ENCODE results near the gene LEAP2.

Gene LEAP2

GRCh38 chr5:132868754-132869153 lies 4.7 kb upstream of the LEAP2 start:
- Histone ChIP-seq H3K4me3 (ENCODE audit: insufficient read depth, low read length, poor library complexity, severe bottlenecking) (no peak overlapping the region), H2AFZ (ENCODE audit: low read depth, low read length, severe bottlenecking) (no peak overlapping the region), H3K9ac (ENCODE audit: low read length) (no peak overlapping the region), H3F3A (ENCODE audit: insufficient read depth) (peaks cover 6% of the 10 kb centered on the region; the same call in 1 of the 2 replicates), H3K27ac (ENCODE audit: low read depth, low read length) (no peak overlapping the region), H3K79me2 (ENCODE audit: insufficient read depth, low read length) (peaks cover 13% of the 10 kb centered on the region), H3K9me2 (replicated peaks; ENCODE audit: insufficient read depth, low read length) (no peaks in the 10 kb centered on the region), H3K36me3 (ENCODE audit: low read length) (0 out of 2 replicates have a peak, but pooled peaks cover 2% of the 10 kb centered on the region), H3K4me2 (ENCODE audit: low read depth, low read length, poor library complexity, severe bottlenecking) (no peak overlapping the region), H3K9me3 (ENCODE audit: insufficient read depth, low read length) (no peaks in the 10 kb centered on the region), H4K20me1 (ENCODE audit: low read depth, low read length) (no peaks in the 10 kb centered on the region), H3K27me3 (ENCODE audit: low read length) (no peaks in the 10 kb centered on the region)
- TF ChIP-seq EZH2phosphoT487 (conservative IDR thresholded peaks at IDR 0.05; ENCODE audit: low read length) (no peak), CTCF (IDR thresholded peaks at IDR 0.05; ENCODE audit: insufficient read depth, low read length, poor library complexity, severe bottlenecking) (no peak)

DNA sequence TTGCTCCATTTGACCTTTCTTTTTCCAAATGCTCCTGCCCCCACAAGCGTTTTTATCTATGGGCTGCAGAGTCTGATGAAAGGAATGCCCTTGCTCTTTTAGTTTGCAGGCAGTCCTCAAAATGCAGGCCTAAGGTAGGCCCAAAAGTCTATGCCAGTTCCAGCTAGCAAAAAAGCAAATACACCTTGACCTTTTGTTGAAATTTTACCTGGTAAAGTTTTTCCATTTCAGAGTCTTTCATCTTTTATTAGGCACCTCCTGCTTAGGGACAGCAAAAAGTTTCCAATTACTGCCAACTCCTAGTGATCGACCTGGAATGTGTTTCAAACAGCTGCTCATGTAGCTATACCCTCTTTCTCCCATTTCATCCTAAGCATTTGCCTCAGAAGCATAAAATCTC lies 2.7 kb upstream of the LEAP2 start:
- Histone ChIP-seq H3K9me2 (replicated peaks; ENCODE audit: insufficient read depth, low read length) (no peaks in the 10 kb centered on the region), H2AFZ (ENCODE audit: low read depth, low read length, severe bottlenecking) (no peak overlapping the region), H3K4me2 (ENCODE audit: low read depth, low read length, poor library complexity, severe bottlenecking) (no peak overlapping the region), H3K9me3 (ENCODE audit: insufficient read depth, low read length) (no peaks in the 10 kb centered on the region), H3K4me3 (ENCODE audit: insufficient read depth, low read length, poor library complexity, severe bottlenecking) (no peak overlapping the region), H3F3A (ENCODE audit: insufficient read depth) (peaks cover 6% of the 10 kb centered on the region; the same call in 1 of the 2 replicates), H3K79me2 (ENCODE audit: insufficient read depth, low read length) (peaks cover 13% of the 10 kb centered on the region), H3K9ac (ENCODE audit: low read length) (no peak overlapping the region), H3K27me3 (ENCODE audit: low read length) (no peaks in the 10 kb centered on the region), H3K36me3 (ENCODE audit: low read length) (0 out of 2 replicates have a peak, but pooled peaks cover 6% of the 10 kb centered on the region), H4K20me1 (ENCODE audit: low read depth, low read length) (no peaks in the 10 kb centered on the region), H3K27ac (ENCODE audit: low read depth, low read length) (no peak overlapping the region)
- TF ChIP-seq EZH2phosphoT487 (conservative IDR thresholded peaks at IDR 0.05; ENCODE audit: low read length) (no peak), CTCF (IDR thresholded peaks at IDR 0.05; ENCODE audit: insufficient read depth, low read length, poor library complexity, severe bottlenecking) (no peak)

GRCh38 chr5:132871459-132872284 lies 1.8 kb upstream of the LEAP2 start:
- Histone ChIP-seq H3K9me2 (replicated peaks; ENCODE audit: insufficient read depth, low read length) (no peaks in the 10 kb centered on the region), H2AFZ (ENCODE audit: low read depth, low read length, severe bottlenecking) (no peak overlapping the region), H3K9me3 (ENCODE audit: insufficient read depth, low read length) (no peaks in the 10 kb centered on the region), H3K4me2 (ENCODE audit: low read depth, low read length, poor library complexity, severe bottlenecking) (no peak overlapping the region), H3K27me3 (ENCODE audit: low read length) (no peaks in the 10 kb centered on the region), H3K79me2 (ENCODE audit: insufficient read depth, low read length) (peaks cover 12% of the 10 kb centered on the region), H3K9ac (ENCODE audit: low read length) (no peak overlapping the region), H4K20me1 (ENCODE audit: low read depth, low read length) (no peaks in the 10 kb centered on the region), H3K4me3 (ENCODE audit: insufficient read depth, low read length, poor library complexity, severe bottlenecking) (no peak overlapping the region), H3F3A (ENCODE audit: insufficient read depth) (0 out of 2 replicates have a peak, but pooled peaks cover 6% of the 10 kb centered on the region), H3K36me3 (ENCODE audit: low read length) (0 out of 2 replicates have a peak, but pooled peaks cover 6% of the 10 kb centered on the region), H3K27ac (ENCODE audit: low read depth, low read length) (no peak overlapping the region)
- TF ChIP-seq EZH2phosphoT487 (conservative IDR thresholded peaks at IDR 0.05; ENCODE audit: low read length) (no peak), CTCF (IDR thresholded peaks at IDR 0.05; ENCODE audit: insufficient read depth, low read length, poor library complexity, severe bottlenecking) (no peak)

Measured in SU-DHL-6 (cell line).